ENCODE measurements around the gene LIMS1.

- TF ChIP-seq CTCF (IDR thresholded peaks at IDR 0.05) (no peak), POLR2A (IDR thresholded peaks at IDR 0.05) (no peak)
These were observed 2.6 kb upstream of the LIMS1 start for GRCh38 chr2:108531674-108532055.
